Astrocyte (in vitro differentiated cells and primary cell): Measurements from ENCODE around the gene GCSAM. TPM values are rescaled to one million over a fixed set of nuclear protein-coding genes. Genes with fewer than 3 reads are reported as not detected.
A peak's percentile ranks its signal among the peaks of the same experiment; 100 is the strongest.
"Not testable (repeated sequence)": the region's sequence is repeated elsewhere in the genome, so short reads cannot be mapped to it uniquely, and the experiment has no call there.

Source experiments
- DNase-seq: peaks from one replicate; pipeline ENCODE4 v3.0.0-alpha.2; 2010; ENCODE audit warnings: low read depth
- FAIRE-seq: peaks from 2 replicates; lab custom pipeline; 2011; peaks lifted over from hg19 to GRCh38; lab: Jason Lieb, UNC
- H2AFZ ChIP-seq: 2 replicates; pipeline ENCODE4 v1.6.0; 2012; ENCODE audit warnings: low read depth, low read length, inconsistent platforms
- H3K27ac ChIP-seq: 2 replicates; pipeline ENCODE4 v1.5.1; 2011; ENCODE audit warnings: low read depth, low read length, inconsistent platforms
- H3K27me3 ChIP-seq: 2 replicates; pipeline ENCODE4 v1.6.0; 2011; ENCODE audit warnings: low read length, inconsistent platforms; ENCODE audit not compliant: insufficient read depth
- H3K36me3 ChIP-seq: 2 replicates; pipeline ENCODE4 v1.5.1; 2011; ENCODE audit warnings: low read length, inconsistent platforms; ENCODE audit not compliant: insufficient read depth
- H3K4me1 ChIP-seq: 2 replicates; pipeline ENCODE4 v1.5.1; 2011; ENCODE audit warnings: low read length, inconsistent platforms; ENCODE audit not compliant: insufficient read depth
- H3K4me2 ChIP-seq: 2 replicates; pipeline ENCODE4 v1.6.0; 2012; ENCODE audit warnings: low read length, inconsistent platforms
- H3K4me3 ChIP-seq: 2 replicates; pipeline ENCODE4 v1.5.1; 2011; ENCODE audit warnings: low read depth, mild to moderate bottlenecking, low read length, inconsistent platforms; ENCODE audit not compliant: insufficient read depth
- H3K79me2 ChIP-seq: 2 replicates; pipeline ENCODE4 v1.6.0; 2012; ENCODE audit warnings: mild to moderate bottlenecking, low read length, inconsistent platforms; ENCODE audit not compliant: insufficient read depth
- H3K9ac ChIP-seq: 2 replicates; pipeline ENCODE4 v1.6.0; 2012; ENCODE audit warnings: mild to moderate bottlenecking, low read length, inconsistent platforms
- H3K9me3 ChIP-seq: 2 replicates; pipeline ENCODE4 v1.5.1; 2012; ENCODE audit warnings: low read depth, mild to moderate bottlenecking, low read length, inconsistent platforms; ENCODE audit not compliant: insufficient read depth
- H4K20me1 ChIP-seq: 2 replicates; pipeline ENCODE4 v1.6.0; 2012; ENCODE audit warnings: low read length, inconsistent platforms; ENCODE audit not compliant: insufficient read depth
- H3K27ac Mint-ChIP-seq: one replicate; pipeline ENCODE4 v1.8.0; 2021; ENCODE audit warnings: mild to moderate bottlenecking, mixed read lengths; ENCODE audit not compliant: unreplicated experiment
- H3K27me3 Mint-ChIP-seq: one replicate; pipeline ENCODE4 v1.8.0; 2021; ENCODE audit warnings: low read depth, mixed read lengths; ENCODE audit not compliant: unreplicated experiment
- H3K36me3 Mint-ChIP-seq: one replicate; pipeline ENCODE4 v1.8.0; 2021; ENCODE audit warnings: low read depth, mixed read lengths; ENCODE audit not compliant: unreplicated experiment
- H3K4me1 Mint-ChIP-seq: one replicate; pipeline ENCODE4 v1.8.0; 2021; ENCODE audit warnings: low read depth, mixed read lengths; ENCODE audit not compliant: unreplicated experiment
- H3K4me3 Mint-ChIP-seq: one replicate; pipeline ENCODE4 v1.8.0; 2021; ENCODE audit warnings: mild to moderate bottlenecking, moderate library complexity, mixed read lengths; ENCODE audit not compliant: unreplicated experiment
- H3K9me3 Mint-ChIP-seq: one replicate; pipeline ENCODE4 v1.8.0; 2021; ENCODE audit warnings: mild to moderate bottlenecking, mixed read lengths; ENCODE audit not compliant: unreplicated experiment
- CTCF ChIP-seq: IDR thresholded peaks from 2 replicates; pipeline ENCODE4 v1.5.1; 2011; ENCODE audit warnings: low read depth, mild to moderate bottlenecking, inconsistent platforms, low read length, moderate library complexity; ENCODE audit not compliant: insufficient read depth
- EZH2 ChIP-seq: IDR thresholded peaks from 2 replicates; pipeline ENCODE4 v1.6.1; 2012; ENCODE audit warnings: mild to moderate bottlenecking, low read length, inconsistent platforms; ENCODE audit not compliant: insufficient read depth
- microRNA-seq: library from miRNA; unstranded; fragments of <30 nt; microRNA quantifications from one replicate; pipeline ENCODE4 v1.2.0, GENCODE V29; 2020
- total RNA-seq: library from RNA; stranded (reverse); gene quantifications from 2 replicates; pipeline ENCODE4 v1.2.1, GENCODE V29; 2021

Gene GCSAM
- total RNA-seq, 1 donor from 2014 or later, result not detected

DNA sequence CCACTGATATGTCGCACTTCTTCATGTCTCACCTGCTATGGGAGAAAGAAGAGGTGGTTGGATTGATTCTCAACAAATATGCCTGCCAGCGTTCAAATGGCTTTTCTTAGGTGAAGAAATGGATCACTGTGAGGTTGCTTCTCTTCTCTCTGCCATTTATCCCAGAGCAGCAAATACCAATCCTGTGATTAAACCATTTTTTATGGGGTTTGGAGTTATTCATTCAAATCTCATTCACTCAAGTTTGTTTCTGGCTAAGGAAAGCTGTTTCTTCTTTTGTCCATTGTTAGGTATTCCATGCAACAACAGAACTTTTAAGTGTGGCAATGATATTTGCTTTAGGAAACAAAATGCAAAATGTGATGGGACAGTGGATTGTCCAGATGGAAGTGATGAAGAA lies 59.0 kb downstream of the GCSAM start:
- Mint-ChIP-seq H3K4me3 (no peak overlapping the region), H3K27ac (peak overlapping the region; percentile 97), H3K9me3 (peaks cover 5% of the 10 kb centered on the region), H3K4me1 (peaks cover 17% of the 10 kb centered on the region), H3K27me3 (no peaks in the 10 kb centered on the region), H3K36me3 (no peaks in the 10 kb centered on the region)
- no peak overlapping the region for H2AFZ ChIP-seq
- H3K4me2 ChIP-seq, result peak overlapping the region; percentile 51
- no peak for TF ChIP-seq CTCF
- no peak for TF ChIP-seq EZH2
- DNase-seq (peak; percentile 42), FAIRE-seq (no peak)
- no peaks in the 10 kb centered on the region for H3K27me3 ChIP-seq
- H3K9ac ChIP-seq, result peak overlapping the region; percentile 23
- no peak overlapping the region for H3K4me3 ChIP-seq
- H4K20me1 ChIP-seq, result no peaks in the 10 kb centered on the region
- H3K79me2 ChIP-seq, result no peaks in the 10 kb centered on the region
- no peaks in the 10 kb centered on the region for H3K36me3 ChIP-seq
- H3K9me3 ChIP-seq, result no peaks in the 10 kb centered on the region
- peak overlapping the region; percentile 84 for H3K27ac ChIP-seq
- peaks cover 21% of the 10 kb centered on the region for H3K4me1 ChIP-seq

DNA sequence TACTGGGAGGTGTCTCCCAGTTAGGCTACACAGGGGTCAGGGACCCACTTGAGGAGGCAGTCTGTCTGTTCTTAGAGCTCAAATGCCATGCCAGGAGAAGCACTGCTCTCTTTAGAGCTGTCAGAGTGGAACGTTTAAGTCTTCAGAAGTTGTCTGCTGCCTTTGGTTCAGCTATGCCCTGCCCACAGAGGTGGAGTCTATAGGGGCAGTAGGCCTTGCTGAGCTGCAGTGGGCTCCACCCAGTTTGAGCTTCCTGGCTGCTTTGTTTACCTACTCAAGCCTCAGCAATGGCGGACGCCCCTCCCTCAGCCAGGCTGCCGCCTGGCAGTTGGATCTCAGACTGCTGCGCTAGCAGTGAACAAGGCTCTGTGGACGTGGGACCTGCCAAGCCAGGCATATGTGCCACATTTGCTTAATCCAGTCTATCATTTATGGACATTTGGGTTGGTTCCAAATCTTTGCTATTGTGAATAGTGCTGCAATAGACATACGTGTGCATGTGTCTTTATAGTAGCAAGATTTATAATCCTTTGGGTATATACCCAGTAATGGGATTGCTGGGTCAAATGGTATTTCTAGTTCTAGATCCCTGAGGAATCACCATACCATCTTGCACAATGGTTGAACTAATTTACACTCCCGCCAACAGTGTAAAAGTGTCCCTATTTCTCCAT lies 60.5 kb downstream of the GCSAM start:
- H3K27ac ChIP-seq, H3K27me3 Mint-ChIP-seq, H3K79me2 ChIP-seq, DNase-seq, H3K4me3 Mint-ChIP-seq, H3K36me3 ChIP-seq, FAIRE-seq, H4K20me1 ChIP-seq, H3K27ac Mint-ChIP-seq, H3K36me3 Mint-ChIP-seq, H3K4me3 ChIP-seq, H3K27me3 ChIP-seq, H3K9me3 ChIP-seq, H3K9ac ChIP-seq, H3K4me2 ChIP-seq, H2AFZ ChIP-seq: not testable (repeated sequence)
- peaks cover 11% of the 10 kb centered on the region for H3K9me3 Mint-ChIP-seq
- peaks cover 21% of the 10 kb centered on the region for H3K4me1 ChIP-seq
- peaks cover 17% of the 10 kb centered on the region for H3K4me1 Mint-ChIP-seq

Small RNA genes lying within 50 kb of the gene (microRNA-seq; reads per million reads assigned to microRNA genes)
- not detected for gene MIR567

Other genes with a start within 250 kb of the GCSAM start
- gene ABHD10, start 154.2 kb downstream of the GCSAM start, total RNA-seq, result 26.6 and 28.6 TPM in 2 replicates
- gene TAGLN3, start 134.3 kb downstream of the GCSAM start, total RNA-seq, result 7.9 and 8.7 TPM in 2 replicates
- not detected in 2 replicates for gene TMPRSS7, start 98.5 kb downstream of the GCSAM start, total RNA-seq
- 21.3 and 21.9 TPM in 2 replicates for gene C3orf52, start 46.9 kb downstream of the GCSAM start, total RNA-seq
- gene SLC9C1, start 161.0 kb upstream of the GCSAM start, total RNA-seq, result not detected in 2 replicates
- 11.1 and 13.2 TPM in 2 replicates for gene CD200, start 199.9 kb upstream of the GCSAM start, total RNA-seq